MM.1S (cell line): ENCODE results near the gene LINC01488.

Source experiments
- DNase-seq: peaks from one replicate; pipeline ENCODE4 v3.0.0-alpha.2; 2015
- H2AFZ ChIP-seq: fragments of 300-600 bp; sonication (generic); 2 replicates; pipeline ENCODE4 v1.6.0; 2016; ENCODE audit warnings: antibody characterized with exemption, low read length
- H3F3A ChIP-seq: fragments of 300-600 bp; sonication (generic); 2 replicates; pipeline ENCODE4 v1.6.1; 2016; ENCODE audit warnings: mild to moderate bottlenecking, antibody characterized with exemption, low read length, moderate library complexity, mixed read lengths; ENCODE audit not compliant: insufficient read depth
- H3K27ac ChIP-seq: fragments of 300-600 bp; sonication (generic); 2 replicates; pipeline ENCODE4 v1.5.1; 2016; ENCODE audit warnings: mild to moderate bottlenecking, low read length
- H3K27me3 ChIP-seq: fragments of 300-600 bp; sonication (generic); replicated peaks from 2 replicates; pipeline ENCODE4 v1.6.0; 2016; ENCODE audit warnings: low read length; ENCODE audit not compliant: insufficient read depth
- H3K36me3 ChIP-seq: fragments of 300-600 bp; sonication (generic); replicated peaks from 2 replicates; pipeline ENCODE4 v1.6.1; 2016; ENCODE audit warnings: mild to moderate bottlenecking, low read length, mixed read lengths; ENCODE audit not compliant: insufficient read depth
- H3K4me1 ChIP-seq: fragments of 300-600 bp; sonication (generic); 2 replicates; pipeline ENCODE4 v1.6.1; 2016; ENCODE audit warnings: low read length, mixed read lengths
- H3K4me2 ChIP-seq: fragments of 300-600 bp; sonication (generic); 2 replicates; pipeline ENCODE4 v1.6.0; 2016; ENCODE audit warnings: low read depth, low read length
- H3K4me3 ChIP-seq: fragments of 300-600 bp; sonication (generic); 2 replicates; pipeline ENCODE4 v1.5.1; 2016; ENCODE audit warnings: low read length, mixed read lengths
- H3K79me2 ChIP-seq: fragments of 300-600 bp; sonication (generic); 2 replicates; pipeline ENCODE4 v1.6.1; 2016; ENCODE audit warnings: mixed run types, low read length, mixed read lengths
- H3K9ac ChIP-seq: fragments of 300-600 bp; sonication (generic); 2 replicates; pipeline ENCODE4 v1.6.1; 2016; ENCODE audit warnings: low read length, mixed read lengths
- H3K9me2 ChIP-seq: fragments of 300-600 bp; sonication (generic); replicated peaks from 2 replicates; pipeline ENCODE4 v1.6.1; 2016; ENCODE audit warnings: mild to moderate bottlenecking, low read length, mixed read lengths; ENCODE audit not compliant: insufficient read depth
- H3K9me3 ChIP-seq: fragments of 300-600 bp; sonication (generic); replicated peaks from 2 replicates; pipeline ENCODE4 v1.6.1; 2016; ENCODE audit warnings: mild to moderate bottlenecking, low read length, mixed read lengths; ENCODE audit not compliant: insufficient read depth
- H4K20me1 ChIP-seq: fragments of 300-600 bp; sonication (generic); 2 replicates; pipeline ENCODE4 v1.6.1; 2016; ENCODE audit warnings: mild to moderate bottlenecking, low read length, moderate library complexity, mixed read lengths; ENCODE audit not compliant: insufficient read depth
- EZH2 ChIP-seq: fragments of 300-600 bp; sonication (generic); optimal IDR thresholded peaks from 2 replicates; pipeline ENCODE3; 2017; ENCODE audit warnings: low read depth, mild to moderate bottlenecking, antibody characterized with exemption, low read length, mixed read lengths
- EZH2phosphoT487 ChIP-seq: fragments of 300-600 bp; sonication (generic); IDR thresholded peaks from 2 replicates; pipeline ENCODE4 v1.6.1; 2018; ENCODE audit warnings: antibody characterized with exemption, low read length
- TF ChIP-seq, protein P1 (sequence below): fragments of 300-600 bp; sonication (generic); IDR thresholded peaks from 2 replicates; pipeline ENCODE4 v1.5.1; 2016; ENCODE audit warnings: antibody characterized with exemption, low read length, mixed read lengths

The LINC01488 gene

DNA sequence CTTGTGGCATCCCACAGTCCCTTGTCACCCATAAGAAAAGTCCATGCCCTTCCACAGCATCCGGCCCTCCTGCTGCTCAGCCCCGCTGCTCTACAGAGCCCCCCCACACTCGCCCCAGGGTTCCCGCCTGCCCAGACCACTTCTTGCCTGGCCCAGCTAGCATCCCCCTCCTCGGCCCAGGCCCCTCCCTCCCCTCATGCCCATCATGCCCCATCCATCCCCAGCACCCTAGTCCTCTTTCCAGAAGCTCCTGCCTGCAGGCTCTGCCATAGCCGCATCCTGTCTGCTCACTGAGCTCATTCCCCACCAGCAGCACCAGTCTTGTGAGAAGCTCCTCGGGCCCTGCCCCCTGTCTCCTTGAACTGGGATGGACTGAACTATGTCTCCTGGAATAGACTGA is 54.4 kb downstream of the LINC01488 start:
- DNase-seq, result no peak
- no peak for TF ChIP-seq EZH2phosphoT487
- TF ChIP-seq, protein P1, sequence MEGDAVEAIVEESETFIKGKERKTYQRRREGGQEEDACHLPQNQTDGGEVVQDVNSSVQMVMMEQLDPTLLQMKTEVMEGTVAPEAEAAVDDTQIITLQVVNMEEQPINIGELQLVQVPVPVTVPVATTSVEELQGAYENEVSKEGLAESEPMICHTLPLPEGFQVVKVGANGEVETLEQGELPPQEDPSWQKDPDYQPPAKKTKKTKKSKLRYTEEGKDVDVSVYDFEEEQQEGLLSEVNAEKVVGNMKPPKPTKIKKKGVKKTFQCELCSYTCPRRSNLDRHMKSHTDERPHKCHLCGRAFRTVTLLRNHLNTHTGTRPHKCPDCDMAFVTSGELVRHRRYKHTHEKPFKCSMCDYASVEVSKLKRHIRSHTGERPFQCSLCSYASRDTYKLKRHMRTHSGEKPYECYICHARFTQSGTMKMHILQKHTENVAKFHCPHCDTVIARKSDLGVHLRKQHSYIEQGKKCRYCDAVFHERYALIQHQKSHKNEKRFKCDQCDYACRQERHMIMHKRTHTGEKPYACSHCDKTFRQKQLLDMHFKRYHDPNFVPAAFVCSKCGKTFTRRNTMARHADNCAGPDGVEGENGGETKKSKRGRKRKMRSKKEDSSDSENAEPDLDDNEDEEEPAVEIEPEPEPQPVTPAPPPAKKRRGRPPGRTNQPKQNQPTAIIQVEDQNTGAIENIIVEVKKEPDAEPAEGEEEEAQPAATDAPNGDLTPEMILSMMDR, result no peak
- no peak for TF ChIP-seq EZH2
- Histone ChIP-seq H2AFZ (no peak overlapping the region), H3K27ac (no peak overlapping the region), H3K9ac (no peak overlapping the region), H3K4me2 (no peak overlapping the region), H3K27me3 (peaks cover 57% of the 10 kb centered on the region), H3F3A (no peaks in the 10 kb centered on the region), H3K9me2 (no peaks in the 10 kb centered on the region), H3K4me3 (no peak overlapping the region), H3K9me3 (no peaks in the 10 kb centered on the region), H3K36me3 (no peaks in the 10 kb centered on the region), H4K20me1 (no peaks in the 10 kb centered on the region), H3K79me2 (no peaks in the 10 kb centered on the region), H3K4me1 (no peaks in the 10 kb centered on the region)

DNA sequence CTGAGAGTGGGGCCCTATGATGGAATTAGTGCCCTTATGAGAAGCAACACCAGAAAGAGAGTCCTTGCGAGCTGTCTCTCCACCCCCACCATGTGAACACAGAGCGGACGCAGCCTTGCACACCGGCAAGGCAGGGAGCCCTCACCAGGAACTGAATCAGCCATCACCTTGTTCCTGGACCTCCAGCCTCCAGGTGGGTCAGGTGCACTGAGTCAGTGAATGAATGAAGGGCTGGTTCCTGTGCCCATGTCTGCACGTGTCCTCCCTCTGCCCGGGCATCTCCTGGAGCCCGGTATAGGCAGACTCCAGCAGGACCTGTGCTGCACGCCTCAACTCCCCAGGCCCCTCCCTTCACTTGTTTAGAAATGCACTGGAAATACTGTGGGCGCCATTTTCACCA is 54.9 kb downstream of the LINC01488 start:
- H3F3A ChIP-seq, result no peaks in the 10 kb centered on the region
- H3K9me3 ChIP-seq, result no peaks in the 10 kb centered on the region
- peaks cover 52% of the 10 kb centered on the region for H3K27me3 ChIP-seq
- no peak overlapping the region for H3K27ac ChIP-seq
- H3K9ac ChIP-seq, result no peak overlapping the region
- no peak for DNase-seq
- H4K20me1 ChIP-seq, result no peaks in the 10 kb centered on the region
- H3K4me1 ChIP-seq, result no peaks in the 10 kb centered on the region
- TF ChIP-seq, protein P1, result no peak
- TF ChIP-seq EZH2, result no peak
- no peak for TF ChIP-seq EZH2phosphoT487
- no peak overlapping the region for H3K4me3 ChIP-seq
- H3K79me2 ChIP-seq, result no peaks in the 10 kb centered on the region
- H3K9me2 ChIP-seq, result no peaks in the 10 kb centered on the region
- H2AFZ ChIP-seq, result no peak overlapping the region
- H3K36me3 ChIP-seq, result no peaks in the 10 kb centered on the region
- no peak overlapping the region for H3K4me2 ChIP-seq

DNA sequence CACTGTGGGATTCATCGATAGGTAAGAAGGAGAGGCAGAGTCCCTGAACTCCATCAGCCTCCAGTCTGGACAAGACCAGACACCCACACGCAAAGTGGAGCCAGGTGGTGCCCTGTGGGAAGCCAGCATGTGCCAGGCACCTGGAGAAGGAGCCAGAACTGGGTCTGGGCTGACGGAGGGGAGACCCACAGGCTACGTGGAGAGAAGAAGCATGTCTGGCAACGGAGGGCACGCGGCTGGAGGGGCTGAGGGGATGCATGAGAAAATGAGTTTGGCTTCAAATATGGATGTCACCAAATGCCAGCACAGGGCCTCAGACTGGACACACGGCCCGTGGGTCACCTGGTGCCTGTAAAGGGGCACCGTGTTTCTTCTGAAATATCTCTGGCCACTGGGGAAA is 55.7 kb downstream of the LINC01488 start:
- H3F3A ChIP-seq, result no peaks in the 10 kb centered on the region
- no peak overlapping the region for H3K4me3 ChIP-seq
- no peaks in the 10 kb centered on the region for H3K79me2 ChIP-seq
- peaks cover 46% of the 10 kb centered on the region for H3K27me3 ChIP-seq
- H3K9me2 ChIP-seq, result no peaks in the 10 kb centered on the region
- no peak overlapping the region for H3K9ac ChIP-seq
- no peak overlapping the region for H2AFZ ChIP-seq
- H3K36me3 ChIP-seq, result no peaks in the 10 kb centered on the region
- H3K27ac ChIP-seq, result no peak overlapping the region
- no peaks in the 10 kb centered on the region for H3K4me1 ChIP-seq
- H3K9me3 ChIP-seq, result no peaks in the 10 kb centered on the region
- no peaks in the 10 kb centered on the region for H4K20me1 ChIP-seq
- TF ChIP-seq EZH2 (no peak), EZH2phosphoT487 (no peak)
- TF ChIP-seq, protein P1, result no peak
- no peak for DNase-seq
- H3K4me2 ChIP-seq, result no peak overlapping the region
